Endothelial cell of umbilical vein (primary cell): ENCODE results near the gene SUMO2. TPM values are rescaled to one million over a fixed set of nuclear protein-coding genes. Genes with fewer than 3 reads are reported as not detected.

Experiments used
- BruUV-seq: library from RNA; stranded (reverse); fragments of 400-500 nt; replicated peaks from 2 replicates; lab custom pipeline; 2021; lab: Mats Ljungman, UMichigan
- CTCF ChIA-PET: fragments of 300-600, 350-600 bp; sonication (Branson Sonifier 250); formaldehyde crosslinking; loops from one replicate; lab custom pipeline; 2021; ENCODE audit warnings: antibody characterized with exemption, inconsistent platforms; lab: Charles Lee
- POLR2A ChIA-PET: fragments of 300-600, 350-600 bp; sonication (Branson Sonifier 250); formaldehyde crosslinking; loops from one replicate; lab custom pipeline; 2021; ENCODE audit warnings: antibody characterized with exemption, inconsistent platforms; lab: Charles Lee
- DNase-seq: peaks from one replicate; pipeline ENCODE4 v3.0.0-alpha.2; 2011; ENCODE audit warnings: low read depth, low spot score
- FAIRE-seq: peaks from 2 replicates; lab custom pipeline; 2011; peaks lifted over from hg19 to GRCh38; lab: Jason Lieb, UNC
- H2AFZ ChIP-seq: 2 replicates; pipeline ENCODE4 v1.6.0; 2012; ENCODE audit warnings: low read depth, low read length, control low read depth, inconsistent platforms
- H3K27ac ChIP-seq: 2 replicates; pipeline ENCODE4 v1.5.1; 2011; ENCODE audit warnings: low read depth, mild to moderate bottlenecking, control low read depth, low read length, moderate library complexity; ENCODE audit not compliant: insufficient read depth
- H3K27me3 ChIP-seq, 2 experiments: 2 replicates each; pipeline versions ENCODE4 v1.6.0 to v1.6.1; 2011; ENCODE audit warnings: low read length in 2 of 2, mixed read lengths in 1 of 2; ENCODE audit not compliant: control insufficient read depth in 2 of 2, insufficient read depth in 2 of 2
- H3K36me3 ChIP-seq, 2 experiments: 2 replicates in 1 of 2; 3 replicates in 1 of 2; pipeline ENCODE4 v1.5.1; 2011; ENCODE audit warnings: low read length in 2 of 2, mild to moderate bottlenecking in 1 of 2, moderate library complexity in 1 of 2; ENCODE audit not compliant: control insufficient read depth in 2 of 2, insufficient read depth in 2 of 2; ENCODE audit errors: extremely low read depth in 1 of 2
- H3K4me1 ChIP-seq: 3 replicates; pipeline ENCODE4 v1.5.1; 2011; ENCODE audit warnings: mild to moderate bottlenecking, low read length; ENCODE audit not compliant: control insufficient read depth, insufficient read depth; ENCODE audit errors: extremely low read depth
- H3K4me2 ChIP-seq: 2 replicates; pipeline ENCODE4 v1.6.1; 2011; ENCODE audit warnings: low read length, control low read depth, mixed read lengths; ENCODE audit not compliant: insufficient read depth
- H3K4me3 ChIP-seq, 3 experiments: fragments of 200-600 bp in 1 of 3; sonication (generic), shearing (Covaris generic) in 1 of 3; replicated peaks in 1 of 3; 2 replicates each; pipeline ENCODE4 v1.5.1; 2011 to 2016; ENCODE audit warnings: control low read depth in 3 of 3, low read length in 3 of 3, mild to moderate bottlenecking in 2 of 3, inconsistent platforms in 1 of 3, low read depth in 1 of 3, moderate library complexity in 1 of 3; ENCODE audit not compliant: insufficient read depth in 1 of 3
- H3K79me2 ChIP-seq: 2 replicates; pipeline ENCODE4 v1.6.0; 2012; ENCODE audit warnings: low read length, inconsistent platforms; ENCODE audit not compliant: control insufficient read depth, insufficient read depth
- H3K9ac ChIP-seq: replicated peaks from 2 replicates; pipeline ENCODE3; 2011; ENCODE audit warnings: low read length, control low read depth; ENCODE audit not compliant: insufficient read depth; ENCODE audit errors: extremely low read depth
- H3K9me1 ChIP-seq: replicated peaks from 3 replicates; pipeline ENCODE4 v1.6.0; 2011; ENCODE audit warnings: mild to moderate bottlenecking, low read length; ENCODE audit not compliant: control insufficient read depth, insufficient read depth; ENCODE audit errors: extremely low read depth
- H3K9me3 ChIP-seq: replicated peaks from 2 replicates; pipeline ENCODE4 v1.5.1; 2012; ENCODE audit warnings: low read length, inconsistent platforms; ENCODE audit not compliant: control insufficient read depth, insufficient read depth
- H4K20me1 ChIP-seq: replicated peaks from 2 replicates; pipeline ENCODE3; 2011; ENCODE audit warnings: mild to moderate bottlenecking, low read length; ENCODE audit not compliant: control insufficient read depth, insufficient read depth; ENCODE audit errors: extremely low read depth
- GATA2 ChIP-seq: IDR thresholded peaks from 2 replicates; pipeline ENCODE4 v1.7.0; 2011; ENCODE audit warnings: low read depth, mild to moderate bottlenecking, moderate library complexity, mixed read lengths, low read length; ENCODE audit not compliant: insufficient read length, insufficient read depth
- JUN ChIP-seq: IDR thresholded peaks from 2 replicates; pipeline ENCODE4 v1.6.1; 2011; ENCODE audit warnings: borderline replicate concordance, low read depth; ENCODE audit not compliant: insufficient read length, insufficient read depth
- POLR2AphosphoS5 ChIP-seq: IDR thresholded peaks from 2 replicates; pipeline ENCODE4 v1.6.1; 2012; ENCODE audit warnings: low read depth, mild to moderate bottlenecking, control low read depth, low read length, moderate library complexity; ENCODE audit not compliant: insufficient read depth
- dilution Hi-C: fragments of 300-500 bp; cut with MboI; formaldehyde crosslinking; loops from one replicate; pipeline ENCODE4 v1.15.0; 2019; ENCODE audit warnings: low sequenced_read_pairs; ENCODE audit not compliant: extremely low pct_ligation_motif_present
- intact Hi-C: fragments of 100-400 bp; cut with micrococcal nuclease; formaldehyde crosslinking; loops from one replicate; pipeline ENCODE4 v1.10.0; 2022
- polyA plus RNA-seq, 4 experiments: library from polyadenylated mRNA; depleted of rRNA in 3 of 4; stranded (reverse) in 3 of 4; unstranded in 1 of 4; fragments of >200 nt; gene quantifications; 2 replicates each; pipeline versions ENCODE4 v1.2.1 to v1.2.3, GENCODE V29; 2011 to 2012; ENCODE audit warnings: missing spikeins in 1 of 4
- total RNA-seq: library from RNA; stranded (reverse); gene quantifications from 2 replicates; pipeline ENCODE4 v1.2.3, GENCODE V29; 2021
- TF ChIP-seq, protein P1 (sequence below), 2 donors: IDR thresholded peaks; 1 replicate in 1 of 2; 2 replicates in 1 of 2; pipeline ENCODE4 v1.5.1; 2011; ENCODE audit warnings: low read length in 2 of 2, mild to moderate bottlenecking in 2 of 2, moderate library complexity in 2 of 2, control low read depth in 1 of 2, inconsistent platforms in 1 of 2, low read depth in 1 of 2; ENCODE audit not compliant: insufficient read depth in 1 of 2; ENCODE audit errors: extremely low read depth in 1 of 2

The SUMO2 gene
- total and polyA plus RNA-seq, 2 donors (not counting 3 experiments of a cell fraction or from before 2014, with no cell fraction given), result 75.6 to 437 TPM

DNA sequence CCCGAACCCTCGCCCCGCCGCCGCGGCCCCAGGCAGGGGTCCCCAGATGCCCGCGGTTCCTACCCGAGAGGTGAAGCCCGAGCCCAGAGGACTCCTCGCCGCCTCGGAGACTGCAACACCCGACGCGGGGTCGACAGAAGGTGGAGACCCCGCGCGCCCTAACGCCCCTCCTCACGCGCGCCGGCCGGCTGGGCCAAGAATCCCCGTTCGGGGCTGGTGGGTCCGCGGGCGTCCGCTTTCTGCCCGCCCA is 515 bp downstream of the SUMO2 start:
- no peaks in the 10 kb centered on the region for H3K9me1 ChIP-seq
- peaks cover 5% of the 10 kb centered on the region for H4K20me1 ChIP-seq
- dilution Hi-C loops (no loop called here), intact Hi-C loops (loop anchor here (2.0 to 5.0 kb wide), 3 partner anchors 51 to 135 kb away; partner anchors contain the start of genes ARMC7, ATP5PD, KCTD2 and NT5C)
- TF ChIP-seq JUN, result no peak
- no peak for TF ChIP-seq POLR2AphosphoS5
- TF ChIP-seq, protein P1, sequence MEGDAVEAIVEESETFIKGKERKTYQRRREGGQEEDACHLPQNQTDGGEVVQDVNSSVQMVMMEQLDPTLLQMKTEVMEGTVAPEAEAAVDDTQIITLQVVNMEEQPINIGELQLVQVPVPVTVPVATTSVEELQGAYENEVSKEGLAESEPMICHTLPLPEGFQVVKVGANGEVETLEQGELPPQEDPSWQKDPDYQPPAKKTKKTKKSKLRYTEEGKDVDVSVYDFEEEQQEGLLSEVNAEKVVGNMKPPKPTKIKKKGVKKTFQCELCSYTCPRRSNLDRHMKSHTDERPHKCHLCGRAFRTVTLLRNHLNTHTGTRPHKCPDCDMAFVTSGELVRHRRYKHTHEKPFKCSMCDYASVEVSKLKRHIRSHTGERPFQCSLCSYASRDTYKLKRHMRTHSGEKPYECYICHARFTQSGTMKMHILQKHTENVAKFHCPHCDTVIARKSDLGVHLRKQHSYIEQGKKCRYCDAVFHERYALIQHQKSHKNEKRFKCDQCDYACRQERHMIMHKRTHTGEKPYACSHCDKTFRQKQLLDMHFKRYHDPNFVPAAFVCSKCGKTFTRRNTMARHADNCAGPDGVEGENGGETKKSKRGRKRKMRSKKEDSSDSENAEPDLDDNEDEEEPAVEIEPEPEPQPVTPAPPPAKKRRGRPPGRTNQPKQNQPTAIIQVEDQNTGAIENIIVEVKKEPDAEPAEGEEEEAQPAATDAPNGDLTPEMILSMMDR (IDR thresholded peaks at IDR 0.05; ENCODE audit: extremely low read depth in 1 of 2, insufficient read depth in 1 of 2, low read depth in 1 of 2, low read length in 2 of 2), result peak in 1 of 2 donors; percentile 9
- TF ChIP-seq GATA2, result no peak
- CTCF ChIA-PET, result interaction anchor here (1.4 kb wide), 1 partner anchor 8 kb away, joined by 3 read pairs; no protein-coding TSS in a partner anchor
- POLR2A ChIA-PET, result no interaction called here
- no peaks in the 10 kb centered on the region for H3K9me3 ChIP-seq
- H3K4me1 ChIP-seq, result peaks cover 10% of the 10 kb centered on the region
- H3K4me3 ChIP-seq, result peak overlapping the region; percentile 69 to 95 (median 88)
- H3K4me2 ChIP-seq, result peak overlapping the region; percentile 99
- H3K27me3 ChIP-seq, result no peaks in the 10 kb centered on the region
- H3K9ac ChIP-seq, result peak overlapping the region; percentile 96
- H2AFZ ChIP-seq, result no peak overlapping the region
- no TSS peak for BruUV-seq
- peaks cover 51% of the 10 kb centered on the region for H3K79me2 ChIP-seq
- DNase-seq, result no peak
- peak overlapping the region; percentile 85 for H3K27ac ChIP-seq
- FAIRE-seq, result no peak
- H3K36me3 ChIP-seq, result peaks cover 5 to 6% of the 10 kb centered on the region in 2 experiments
